Effector memory CD4-positive, alpha-beta T cell (primary cell): Measurements from ENCODE around the gene DRC7.
"Not testable (repeated sequence)": the region's sequence is repeated elsewhere in the genome, so short reads cannot be mapped to it uniquely, and the experiment has no call there.

Experiments used
- DNase-seq, 3 donors: peaks; one replicate each; pipeline ENCODE4 v3.0.0-alpha.2; 2020
- H3K27ac ChIP-seq: 2 replicates; pipeline ENCODE4 v1.7.0; 2013; ENCODE audit warnings: mild to moderate bottlenecking, low read length, moderate library complexity; ENCODE audit not compliant: insufficient read depth, poor library complexity, severe bottlenecking
- H3K27me3 ChIP-seq: replicated peaks from 2 replicates; pipeline ENCODE4 v1.7.0; 2013; ENCODE audit warnings: mild to moderate bottlenecking, low read length; ENCODE audit not compliant: insufficient read depth, control insufficient read depth, poor library complexity, severe bottlenecking
- H3K36me3 ChIP-seq: 2 replicates; pipeline ENCODE4 v1.7.0; 2013; ENCODE audit warnings: mild to moderate bottlenecking, low read length, moderate library complexity; ENCODE audit not compliant: control insufficient read depth, insufficient read depth
- H3K4me1 ChIP-seq: 2 replicates; pipeline ENCODE4 v1.7.0; 2013; ENCODE audit warnings: low read length, mild to moderate bottlenecking; ENCODE audit not compliant: control insufficient read depth, insufficient read depth, poor library complexity, severe bottlenecking
- H3K4me3 ChIP-seq: 2 replicates; pipeline ENCODE4 v1.7.0; 2013; ENCODE audit warnings: low read length, low read depth, mild to moderate bottlenecking; ENCODE audit not compliant: insufficient read depth, poor library complexity, severe bottlenecking
- H3K9me3 ChIP-seq: 2 replicates; pipeline ENCODE4 v1.7.0; 2013; ENCODE audit warnings: mild to moderate bottlenecking, low read length, moderate library complexity; ENCODE audit not compliant: control insufficient read depth

The DRC7 gene

DNA sequence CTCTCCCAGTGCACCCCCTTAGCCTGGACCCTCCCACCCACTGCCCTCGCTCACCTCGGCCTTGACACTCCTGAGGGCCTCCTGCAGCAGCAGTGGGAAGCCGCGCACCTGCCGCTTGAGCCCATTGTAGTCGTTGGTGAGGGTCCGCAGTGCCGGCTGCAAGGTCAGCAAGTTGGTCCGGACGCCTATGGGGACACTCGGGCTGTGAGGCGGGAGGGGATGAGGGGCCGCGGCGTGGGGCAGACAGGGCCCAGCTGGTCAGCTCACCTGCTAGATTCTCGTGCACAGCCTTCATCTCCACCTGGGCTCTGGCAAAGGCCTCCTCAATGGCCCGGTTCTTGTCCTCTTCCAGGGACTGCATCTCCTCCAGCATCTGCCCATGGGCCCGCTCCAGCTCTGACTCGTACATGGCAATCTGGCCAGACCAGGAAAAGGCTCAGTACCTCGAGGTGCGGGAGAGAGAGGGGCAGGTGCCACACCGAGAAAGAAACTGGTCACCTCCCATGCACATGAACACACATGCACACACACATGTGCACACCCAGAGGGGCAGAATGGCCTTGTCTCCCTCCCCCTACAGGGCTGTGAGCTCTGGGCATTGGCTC, 75.0 kb downstream of the DRC7 start:
- Histone ChIP-seq H3K4me3 (no peak overlapping the region), H3K27ac (no peak overlapping the region), H3K27me3 (no peaks in the 10 kb centered on the region), H3K9me3 (no peaks in the 10 kb centered on the region), H3K36me3 (no peaks in the 10 kb centered on the region), H3K4me1 (no peaks in the 10 kb centered on the region)
- no peak for DNase-seq

DNA sequence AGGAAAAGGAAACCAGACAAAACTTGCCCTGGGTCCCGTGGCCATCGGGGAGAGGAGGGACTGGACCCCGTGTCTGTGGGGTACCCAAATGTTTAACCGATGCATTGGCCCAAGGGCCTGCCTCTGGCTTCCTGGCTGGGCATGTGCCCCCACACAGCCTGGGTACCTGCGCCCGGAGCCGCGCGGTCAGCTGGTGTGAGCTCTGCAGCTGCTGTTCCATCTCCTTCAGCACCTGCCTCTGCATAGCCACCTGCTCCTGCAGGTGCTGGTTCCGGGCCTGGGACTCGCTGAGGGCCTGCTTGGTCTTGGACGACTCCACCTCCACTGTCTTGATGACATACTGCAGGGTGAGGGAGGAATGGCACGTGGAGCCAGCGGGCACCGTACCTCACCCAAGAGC, 75.8 kb downstream of the DRC7 start:
- DNase-seq: no peak
- Histone ChIP-seq H3K27me3 (no peaks in the 10 kb centered on the region), H3K4me3 (no peak overlapping the region), H3K9me3 (no peaks in the 10 kb centered on the region), H3K27ac (no peak overlapping the region), H3K36me3 (no peaks in the 10 kb centered on the region), H3K4me1 (no peaks in the 10 kb centered on the region)

DNA sequence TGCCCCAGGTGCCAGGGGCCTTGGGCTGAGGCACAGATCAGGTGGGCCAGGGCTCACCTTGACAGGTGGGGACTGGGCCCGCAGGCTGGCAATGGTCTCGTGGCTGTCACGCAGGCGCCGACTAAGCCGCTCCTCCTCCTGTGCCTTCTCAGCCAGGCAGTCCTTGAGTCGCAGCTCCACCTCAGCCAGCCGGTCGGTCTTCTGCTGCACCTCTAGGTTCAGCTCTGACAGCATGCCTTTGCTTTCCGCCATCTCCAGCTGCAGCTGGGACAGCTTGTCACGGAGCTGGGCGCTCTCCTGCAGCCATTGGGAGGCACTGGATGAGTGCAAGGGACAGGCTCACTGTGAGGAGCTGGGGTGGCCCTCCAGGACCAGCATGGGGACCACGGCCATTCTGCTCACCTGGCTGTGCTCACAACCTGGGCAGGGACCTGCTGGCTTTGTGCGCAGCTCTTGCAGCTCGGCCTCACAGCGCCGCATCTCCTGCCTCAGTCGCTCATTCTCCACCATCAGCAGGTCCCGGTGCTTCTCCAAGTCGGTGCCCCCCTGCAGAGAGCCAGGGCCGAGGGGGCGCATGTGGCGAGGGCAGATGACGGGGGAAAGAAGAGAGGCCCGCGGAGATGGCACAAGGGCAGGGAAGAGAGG, 76.7 kb downstream of the DRC7 start:
- no peak overlapping the region for H3K27ac ChIP-seq
- DNase-seq: no peak
- H3K4me1 ChIP-seq: no peaks in the 10 kb centered on the region
- no peaks in the 10 kb centered on the region for H3K9me3 ChIP-seq
- no peaks in the 10 kb centered on the region for H3K27me3 ChIP-seq
- no peak overlapping the region for H3K4me3 ChIP-seq
- no peaks in the 10 kb centered on the region for H3K36me3 ChIP-seq

DNA sequence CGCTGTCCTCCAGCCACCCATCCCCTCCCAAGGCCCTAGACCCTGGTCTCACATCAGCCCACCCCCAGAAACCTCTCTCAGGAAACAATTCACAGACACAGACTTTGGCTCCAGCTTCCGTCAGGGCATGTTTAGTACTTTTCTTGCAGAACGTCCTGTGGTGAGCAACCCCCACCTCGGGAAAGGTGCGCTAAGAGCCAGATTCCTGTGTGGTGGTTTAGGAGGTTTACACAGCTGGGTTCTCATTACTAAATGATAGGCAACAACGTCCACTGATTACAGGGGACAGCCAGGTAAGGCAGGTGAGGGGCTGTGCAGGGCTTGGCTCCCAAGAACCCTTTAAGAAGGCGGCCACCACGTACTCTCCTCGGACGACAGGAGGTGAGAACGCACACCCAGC, 78.4 kb downstream of the DRC7 start:
- H3K9me3 ChIP-seq: no peaks in the 10 kb centered on the region
- H3K27ac ChIP-seq: no peak overlapping the region
- H3K4me3 ChIP-seq: no peak overlapping the region
- no peaks in the 10 kb centered on the region for H3K36me3 ChIP-seq
- no peaks in the 10 kb centered on the region for H3K4me1 ChIP-seq
- H3K27me3 ChIP-seq: no peaks in the 10 kb centered on the region
- DNase-seq: no peak

DNA sequence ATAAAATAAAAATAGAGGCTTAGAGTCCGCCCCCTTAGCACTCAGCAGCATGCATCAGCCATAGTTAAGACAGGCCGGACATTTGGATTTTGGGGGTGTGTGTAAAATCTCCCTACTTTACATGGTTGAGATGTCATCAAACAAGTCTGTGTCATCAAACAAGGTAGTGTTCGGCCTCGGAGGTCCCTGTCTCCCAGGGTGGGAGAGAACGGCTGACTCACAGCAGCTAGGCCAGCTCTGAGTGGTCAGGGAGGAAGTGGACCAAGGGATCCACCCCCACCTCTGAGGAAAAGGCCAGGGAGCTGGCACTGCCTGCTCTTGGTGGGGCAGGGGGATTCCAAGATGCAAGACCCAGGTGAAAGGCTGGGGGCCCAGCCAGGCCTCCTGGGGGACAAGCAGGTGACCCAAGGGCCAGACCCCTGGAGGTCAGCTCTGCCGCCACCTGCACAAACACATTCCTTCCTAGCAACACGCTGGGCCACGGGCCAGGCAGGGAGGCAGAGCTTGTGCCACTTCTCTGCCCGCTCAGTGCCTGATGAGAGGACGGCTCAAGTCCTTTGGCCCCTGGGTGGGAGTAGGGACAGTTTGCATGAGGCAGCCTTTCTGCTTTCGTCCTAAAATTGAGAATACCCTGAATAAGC, 79.2 kb downstream of the DRC7 start:
- H3K27ac ChIP-seq: no peak overlapping the region
- no peaks in the 10 kb centered on the region for H3K4me1 ChIP-seq
- no peak for DNase-seq
- no peaks in the 10 kb centered on the region for H3K9me3 ChIP-seq
- no peak overlapping the region for H3K4me3 ChIP-seq
- H3K27me3 ChIP-seq: no peaks in the 10 kb centered on the region
- H3K36me3 ChIP-seq: no peaks in the 10 kb centered on the region

DNA sequence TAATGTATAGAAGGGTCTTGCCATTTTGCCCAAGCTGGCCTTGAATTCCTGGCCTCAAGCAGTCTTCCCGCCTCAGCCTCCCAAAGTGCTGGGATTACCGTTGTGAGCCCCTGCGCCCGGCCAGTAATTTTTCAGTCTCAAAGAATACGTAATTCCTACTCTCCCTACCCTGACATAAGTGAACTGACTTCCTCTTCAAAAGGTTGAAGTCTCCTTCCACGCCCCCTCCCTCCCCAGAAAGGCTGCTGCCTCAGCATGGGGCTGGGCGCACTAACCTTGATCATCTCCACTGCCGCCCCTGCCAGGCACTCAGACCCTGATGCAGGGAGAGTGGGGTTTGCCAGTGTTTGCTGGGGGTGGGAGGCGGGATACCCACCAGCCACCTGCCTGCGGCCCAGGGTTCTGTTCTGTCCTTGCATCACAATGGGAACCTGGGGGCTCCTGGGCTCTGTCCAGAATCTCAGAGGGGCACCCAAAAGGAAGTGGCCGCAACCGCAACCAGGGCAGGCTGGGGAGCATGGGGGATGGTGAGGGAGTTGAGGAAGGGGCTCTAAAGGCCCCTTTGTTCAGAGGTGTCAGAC, 80.2 kb downstream of the DRC7 start:
- no peaks in the 10 kb centered on the region for H3K9me3 ChIP-seq
- no peak for DNase-seq
- H3K27ac ChIP-seq: no peak overlapping the region
- no peaks in the 10 kb centered on the region for H3K4me1 ChIP-seq
- no peaks in the 10 kb centered on the region for H3K36me3 ChIP-seq
- H3K27me3 ChIP-seq: no peaks in the 10 kb centered on the region
- no peak overlapping the region for H3K4me3 ChIP-seq

- H3K4me3 ChIP-seq: no peak overlapping the region
- H3K36me3 ChIP-seq: no peaks in the 10 kb centered on the region
- H3K4me1 ChIP-seq: no peaks in the 10 kb centered on the region
- no peak overlapping the region for H3K27ac ChIP-seq
- H3K9me3 ChIP-seq: no peaks in the 10 kb centered on the region
- DNase-seq: no peak
- H3K27me3 ChIP-seq: no peaks in the 10 kb centered on the region
Observed at GRCh38 chr16:57775661-57776469, 81.3 kb downstream of the DRC7 start.

- Histone ChIP-seq H3K27me3 (no peaks in the 10 kb centered on the region), H3K36me3 (no peaks in the 10 kb centered on the region), H3K9me3 (no peaks in the 10 kb centered on the region), H3K4me1 (no peaks in the 10 kb centered on the region), H3K4me3 (no peak overlapping the region), H3K27ac (no peak overlapping the region)
- DNase-seq: no peak
Observed at GRCh38 chr16:57778658-57779057, 84.1 kb downstream of the DRC7 start.

- DNase-seq, H3K27me3 ChIP-seq: not testable (repeated sequence)
Observed at GRCh38 chr16:57779836-57780235, 85.2 kb downstream of the DRC7 start.

More at GRCh38 chr16:57779836-57780235, 85.2 kb downstream of the DRC7 start:
- H3K4me3 ChIP-seq, H3K27ac ChIP-seq, H3K9me3 ChIP-seq, H3K4me1 ChIP-seq, H3K36me3 ChIP-seq: not testable (repeated sequence)
